ENCODE results near the gene COL1A1.
A peak's percentile ranks its signal among the peaks of the same experiment; 100 is the strongest.

COL1A1 gene

GRCh38 chr17:50154604-50155003 is 46.8 kb downstream of the COL1A1 start:
- DNase-seq (ENCODE audit: low read depth in 2 of 2): no peak

- no peak for DNase-seq (ENCODE audit: low read depth in 2 of 2)
Observed at GRCh38 chr17:50153650-50154575, 47.5 kb downstream of the COL1A1 start.

- DNase-seq (ENCODE audit: low read depth in 2 of 2): no peak
Observed at GRCh38 chr17:50152736-50153135, 48.7 kb downstream of the COL1A1 start.

GRCh38 chr17:50151937-50152547 is 49.4 kb downstream of the COL1A1 start:
- no peak for DNase-seq (ENCODE audit: low read depth in 2 of 2)

GRCh38 chr17:50151041-50151936 is 50.1 kb downstream of the COL1A1 start:
- DNase-seq (ENCODE audit: low read depth in 2 of 2): peak; percentile 85 to 88

GRCh38 chr17:50150354-50151040 is 50.9 kb downstream of the COL1A1 start, which contains the start of gene PPP1R9B:
TSS of gene PPP1R9B (minus strand) at chr17:50150677. CDS start at chr17:50150513, 164 bp downstream.
- DNase-seq (ENCODE audit: low read depth in 2 of 2): no peak

- DNase-seq (ENCODE audit: low read depth in 2 of 2): no peak
Observed at GRCh38 chr17:50149417-50150353, 51.7 kb downstream of the COL1A1 start.

GRCh38 chr17:50149091-50149416 is 52.4 kb downstream of the COL1A1 start:
- DNase-seq (ENCODE audit: low read depth in 2 of 2): no peak

GRCh38 chr17:50148226-50149090 is 53.0 kb downstream of the COL1A1 start:
- peak; percentile 65 to 69 for DNase-seq (ENCODE audit: low read depth in 2 of 2)

GRCh38 chr17:50147841-50148225 is 53.6 kb downstream of the COL1A1 start:
- no peak for DNase-seq (ENCODE audit: low read depth in 2 of 2)

GRCh38 chr17:50146927-50147665 is 54.3 kb downstream of the COL1A1 start:
- no peak for DNase-seq (ENCODE audit: low read depth in 2 of 2)

GRCh38 chr17:50146230-50146926 is 55.1 kb downstream of the COL1A1 start:
- no peak for DNase-seq (ENCODE audit: low read depth in 2 of 2)

- DNase-seq (ENCODE audit: low read depth in 2 of 2): no peak
Observed at GRCh38 chr17:50145532-50146229, 55.8 kb downstream of the COL1A1 start.

- no peak for DNase-seq (ENCODE audit: low read depth in 2 of 2)
Observed at GRCh38 chr17:50144845-50145531, 56.4 kb downstream of the COL1A1 start.

- no peak for DNase-seq (ENCODE audit: low read depth in 2 of 2)
Observed at GRCh38 chr17:50144355-50144754, 57.1 kb downstream of the COL1A1 start.

- DNase-seq (ENCODE audit: low read depth in 2 of 2): no peak
Observed at GRCh38 chr17:50143461-50144176, 57.8 kb downstream of the COL1A1 start.
